HCT116 (cell line): Measurements from ENCODE around the gene SYNE2. TPM values are rescaled to one million over a fixed set of nuclear protein-coding genes. Genes with fewer than 3 reads are reported as not detected.

Experiments
- ATAC-seq: fragments of 200-7000 bp; cut with Tn5 transposase; 2 replicates; pipeline ENCODE4 v1.9.1; 2020; ENCODE audit warnings: mild to moderate bottlenecking, moderate library complexity
- BruUV-seq: library from RNA; stranded (reverse); fragments of 400-500 nt; replicated peaks from 2 replicates; lab custom pipeline; 2021; lab: Mats Ljungman, UMichigan
- CTCF ChIA-PET: fragments of 300-600 bp; sonication (Branson Sonifier 250); formaldehyde crosslinking; loops from one replicate; lab custom pipeline; 2021; ENCODE audit warnings: antibody characterized with exemption; lab: Charles Lee
- POLR2A ChIA-PET: fragments of 300-600, 350-600 bp; sonication (Branson Sonifier 250); formaldehyde crosslinking; loops from one replicate; lab custom pipeline; 2021; ENCODE audit warnings: antibody characterized with exemption; lab: Charles Lee
- RAD21 ChIA-PET, 2 experiments: fragments of 300-600 bp; sonication (Branson Sonifier 250); formaldehyde crosslinking; loops; one replicate each; lab custom pipeline; 2023; ENCODE audit warnings: low total read pairs in 2 of 2; ENCODE audit not compliant: uncharacterized antibody in 2 of 2, unreplicated experiment in 2 of 2, low non-redundant PET in 1 of 2; lab: Charles Lee
- DNase-seq: peaks from one replicate; pipeline ENCODE4 v3.0.0-alpha.2; 2010; ENCODE audit warnings: low read depth, low spot score
- H2AFZ ChIP-seq: fragments of 200-600 bp; shearing (Covaris generic), sonication (generic); 2 replicates; pipeline ENCODE4 v1.6.1; 2017; ENCODE audit warnings: low read depth, mixed run types, mixed read lengths, antibody characterized with exemption, low read length; ENCODE audit not compliant: poor library complexity, severe bottlenecking
- H3K27ac ChIP-seq: 2 replicates; pipeline ENCODE4 v1.5.1; 2012; ENCODE audit warnings: low read depth, low read length
- H3K27me3 ChIP-seq: fragments of 200-600 bp; sonication (generic); 2 replicates; pipeline ENCODE4 v1.6.1; 2016; ENCODE audit warnings: mixed run types, low read length, mixed read lengths; ENCODE audit not compliant: insufficient read depth
- H3K36me3 ChIP-seq, 2 experiments: fragments of 200-500 bp in 1 of 2; fragments of 200-600 bp in 1 of 2; sonication (Bioruptor generic) in 1 of 2; sonication (generic) in 1 of 2; 2 replicates each; pipeline versions ENCODE4 v1.5.1 to v1.6.1; 2014 to 2016; ENCODE audit warnings: low read length in 2 of 2, inconsistent platforms in 1 of 2, mixed read lengths in 1 of 2, mixed run types in 1 of 2; ENCODE audit not compliant: insufficient read depth in 2 of 2, control insufficient read depth in 1 of 2
- H3K4me1 ChIP-seq, 2 experiments: fragments of 200-600 bp in 1 of 2; sonication (generic) in 1 of 2; 2 replicates each; pipeline versions ENCODE4 v1.5.1 to v1.6.1; 2012 to 2017; ENCODE audit warnings: low read length in 2 of 2, inconsistent platforms in 1 of 2, mild to moderate bottlenecking in 1 of 2, mixed read lengths in 1 of 2, mixed run types in 1 of 2, moderate library complexity in 1 of 2; ENCODE audit not compliant: insufficient read depth in 2 of 2, control insufficient read depth in 1 of 2
- H3K4me2 ChIP-seq: fragments of 200-600 bp; sonication (generic); 2 replicates; pipeline ENCODE4 v1.6.1; 2017; ENCODE audit warnings: mixed run types, low read length, mixed read lengths
- H3K4me3 ChIP-seq, 2 experiments: fragments of 200-600 bp in 1 of 2; sonication (generic) in 1 of 2; replicated peaks in 1 of 2; 2 replicates each; pipeline ENCODE4 v1.5.1; 2011 to 2016; ENCODE audit warnings: low read length in 2 of 2, control low read depth in 1 of 2, low read depth in 1 of 2, mild to moderate bottlenecking in 1 of 2, mixed read lengths in 1 of 2, mixed run types in 1 of 2
- H3K79me2 ChIP-seq: fragments of 200-600 bp; sonication (generic); 2 replicates; pipeline ENCODE4 v1.6.1; 2017; ENCODE audit warnings: mild to moderate bottlenecking, mixed run types, low read length, moderate library complexity, mixed read lengths; ENCODE audit not compliant: insufficient read depth
- H3K9ac ChIP-seq: fragments of 200-600 bp; sonication (generic); 2 replicates; pipeline ENCODE4 v1.6.1; 2016; ENCODE audit warnings: low read length, mixed read lengths
- H3K9me2 ChIP-seq: fragments of 200-600 bp; sonication (generic), shearing (Covaris generic); 2 replicates; pipeline ENCODE4 v1.6.1; 2017; ENCODE audit warnings: mixed run types, mild to moderate bottlenecking, moderate library complexity; ENCODE audit not compliant: insufficient read depth
- H3K9me3 ChIP-seq, 2 experiments: fragments of 200-500 bp in 1 of 2; fragments of 200-600 bp in 1 of 2; sonication (Bioruptor generic) in 1 of 2; sonication (generic) in 1 of 2; 2 replicates each; pipeline ENCODE4 v1.6.1; 2014 to 2017; ENCODE audit warnings: low read length in 2 of 2, mixed read lengths in 2 of 2, inconsistent platforms in 1 of 2, low read depth in 1 of 2, mild to moderate bottlenecking in 1 of 2, mixed run types in 1 of 2, moderate library complexity in 1 of 2; ENCODE audit not compliant: control insufficient read depth in 1 of 2, insufficient read depth in 1 of 2
- H4K20me1 ChIP-seq: fragments of 200-600 bp; sonication (generic), shearing (Covaris generic); 2 replicates; pipeline ENCODE4 v1.6.1; 2017; ENCODE audit warnings: mixed run types, mild to moderate bottlenecking, moderate library complexity; ENCODE audit not compliant: insufficient read depth
- CEBPB ChIP-seq: IDR thresholded peaks from 2 replicates; pipeline ENCODE4 v1.6.1; 2012; ENCODE audit warnings: low read depth
- JUND ChIP-seq: IDR thresholded peaks from 2 replicates; pipeline ENCODE4 v1.6.1; 2012
- POLR2A ChIP-seq: IDR thresholded peaks from 2 replicates; pipeline ENCODE4 v1.7.0; 2011; ENCODE audit warnings: borderline replicate concordance; ENCODE audit not compliant: insufficient read depth, insufficient read length; ENCODE audit errors: extremely low read depth
- POLR2AphosphoS5 ChIP-seq: IDR thresholded peaks from 2 replicates; pipeline ENCODE4 v1.6.1; 2011; ENCODE audit warnings: mild to moderate bottlenecking, low read depth, low read length, moderate library complexity
- RAD21 ChIP-seq: IDR thresholded peaks from 2 replicates; pipeline ENCODE4 v1.6.1; 2012; ENCODE audit warnings: low read depth, mild to moderate bottlenecking
- SP1 ChIP-seq: IDR thresholded peaks from 2 replicates; pipeline ENCODE4 v1.6.1; 2012; ENCODE audit warnings: low read depth
- SRF ChIP-seq: IDR thresholded peaks from 2 replicates; pipeline ENCODE4 v1.6.1; 2012; ENCODE audit warnings: low read depth
- YY1 ChIP-seq: IDR thresholded peaks from 2 replicates; pipeline ENCODE4 v1.6.1; 2011; ENCODE audit warnings: low read length, low read depth, moderate library complexity, mild to moderate bottlenecking; ENCODE audit not compliant: insufficient replicate concordance; ENCODE audit errors: extremely low read depth
- ZFX ChIP-seq: fragments of 450-650 bp; IDR thresholded peaks from 2 replicates; pipeline ENCODE4 v1.6.1; 2017
- ZNF274 ChIP-seq: fragments of 200-500 bp; sonication (Bioruptor generic); IDR thresholded peaks from 2 replicates; pipeline ENCODE4 v1.6.1; 2014; ENCODE audit warnings: mild to moderate bottlenecking, low read depth, low read length, inconsistent platforms
- intact Hi-C: fragments of 100-400 bp; cut with micrococcal nuclease; formaldehyde crosslinking; loops from 2 replicates; pipeline ENCODE4 v1.10.0; 2022
- total RNA-seq: library from RNA; stranded (reverse); gene quantifications from one replicate; pipeline ENCODE4 v1.2.1, GENCODE V29; 2021; ENCODE audit not compliant: unreplicated experiment
- TF ChIP-seq, protein P1 (sequence below), 3 experiments: fragments of 200-600 bp in 1 of 3; sonication (generic) in 1 of 3; IDR thresholded peaks in 2 of 3; conservative IDR thresholded peaks in 1 of 3; 2 replicates each; pipeline ENCODE4 v1.5.1; 2012 to 2017; ENCODE audit warnings: low read depth in 2 of 3, low read length in 2 of 3, antibody characterized with exemption in 1 of 3, borderline replicate concordance in 1 of 3, control low read depth in 1 of 3, mild to moderate bottlenecking in 1 of 3, mixed read lengths in 1 of 3, mixed run types in 1 of 3, moderate library complexity in 1 of 3; ENCODE audit not compliant: insufficient read depth in 1 of 3

The SYNE2 gene
- total RNA-seq, 1 experiment from 2014 or later, result 28.8 TPM

DNA sequence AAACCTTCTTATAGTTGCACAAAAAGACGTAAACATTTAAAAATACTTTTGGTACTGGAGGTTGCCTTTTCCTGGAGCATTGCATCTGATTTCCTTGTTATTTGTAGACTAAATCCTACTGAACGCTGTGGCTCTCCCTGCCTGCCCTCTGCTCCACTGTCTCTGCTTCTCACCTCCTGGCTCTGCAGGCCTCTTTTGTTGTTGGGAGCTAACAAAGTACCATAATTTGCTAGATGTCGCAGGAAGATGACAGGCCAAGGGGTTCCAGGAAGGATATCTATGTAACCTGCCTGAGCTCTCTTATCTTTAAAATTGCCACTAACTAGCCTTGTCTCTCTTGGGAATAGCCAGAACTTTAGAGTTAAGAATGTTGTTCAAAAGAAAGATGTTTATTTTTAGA, 21.4 kb downstream of the SYNE2 start:
- Histone ChIP-seq H3K9ac (no peak overlapping the region), H4K20me1 (no peaks in the 10 kb centered on the region), H3K9me2 (no peaks in the 10 kb centered on the region), H3K36me3 (no peaks in the 10 kb centered on the region), H2AFZ (no peak overlapping the region), H3K27ac (no peak overlapping the region), H3K4me3 (no peak overlapping the region), H3K79me2 (no peaks in the 10 kb centered on the region; the same call in 1 of the 2 replicates), H3K27me3 (no peaks in the 10 kb centered on the region), H3K4me1 (peaks cover 17 to 38% of the 10 kb centered on the region in 2 experiments; a peak in 3 of 4 replicates), H3K4me2 (no peak overlapping the region), H3K9me3 (no peaks in the 10 kb centered on the region)
- CTCF ChIA-PET, result no interaction called here
- RAD21 ChIA-PET, result no interaction called here
- no peak for DNase-seq
- POLR2A ChIA-PET, result no interaction called here
- intact Hi-C loops, result no loop called here
- TF ChIP-seq ZNF274, result no peak
- TF ChIP-seq SRF, result no peak
- TF ChIP-seq POLR2A, result no peak
- no peak for TF ChIP-seq JUND
- no peak for TF ChIP-seq RAD21
- TF ChIP-seq, protein P1, sequence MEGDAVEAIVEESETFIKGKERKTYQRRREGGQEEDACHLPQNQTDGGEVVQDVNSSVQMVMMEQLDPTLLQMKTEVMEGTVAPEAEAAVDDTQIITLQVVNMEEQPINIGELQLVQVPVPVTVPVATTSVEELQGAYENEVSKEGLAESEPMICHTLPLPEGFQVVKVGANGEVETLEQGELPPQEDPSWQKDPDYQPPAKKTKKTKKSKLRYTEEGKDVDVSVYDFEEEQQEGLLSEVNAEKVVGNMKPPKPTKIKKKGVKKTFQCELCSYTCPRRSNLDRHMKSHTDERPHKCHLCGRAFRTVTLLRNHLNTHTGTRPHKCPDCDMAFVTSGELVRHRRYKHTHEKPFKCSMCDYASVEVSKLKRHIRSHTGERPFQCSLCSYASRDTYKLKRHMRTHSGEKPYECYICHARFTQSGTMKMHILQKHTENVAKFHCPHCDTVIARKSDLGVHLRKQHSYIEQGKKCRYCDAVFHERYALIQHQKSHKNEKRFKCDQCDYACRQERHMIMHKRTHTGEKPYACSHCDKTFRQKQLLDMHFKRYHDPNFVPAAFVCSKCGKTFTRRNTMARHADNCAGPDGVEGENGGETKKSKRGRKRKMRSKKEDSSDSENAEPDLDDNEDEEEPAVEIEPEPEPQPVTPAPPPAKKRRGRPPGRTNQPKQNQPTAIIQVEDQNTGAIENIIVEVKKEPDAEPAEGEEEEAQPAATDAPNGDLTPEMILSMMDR (IDR thresholded peaks at IDR 0.05 in 2 of 3, conservative IDR thresholded peaks at IDR 0.05 in 1 of 3; ENCODE audit: borderline replicate concordance in 1 of 3, insufficient read depth in 1 of 3, low read depth in 2 of 3, low read length in 2 of 3), result no peak
- no peak for TF ChIP-seq SP1
- TF ChIP-seq POLR2AphosphoS5, result no peak
- no peak for ATAC-seq
- BruUV-seq, result no TSS peak

DNA sequence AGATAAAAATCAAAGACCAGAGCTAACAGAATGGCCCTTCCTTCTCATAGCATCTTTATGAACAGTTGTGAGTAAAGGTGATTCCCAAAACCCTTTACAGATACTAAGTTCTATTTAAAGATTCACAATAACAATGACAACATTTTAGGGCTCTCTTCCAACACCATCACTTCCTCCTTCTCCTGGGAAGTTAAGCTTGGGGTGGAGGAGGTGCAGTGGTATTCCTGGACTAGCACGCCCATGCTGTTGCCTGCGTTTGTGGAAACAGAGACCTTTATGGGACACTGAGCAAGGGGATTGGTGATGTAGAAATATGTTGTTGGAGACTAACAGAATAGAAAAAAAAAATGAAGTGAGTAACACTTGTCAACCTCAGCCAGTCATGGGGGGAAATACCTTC, 22.5 kb downstream of the SYNE2 start:
- CTCF ChIA-PET, result no interaction called here
- 0 out of 2 replicates have a peak overlapping the region, but pooled peaks have one; percentile 1 for H3K4me2 ChIP-seq
- no peaks in the 10 kb centered on the region for H3K9me3 ChIP-seq
- no peaks in the 10 kb centered on the region for H3K36me3 ChIP-seq
- H3K27ac ChIP-seq, result no peak overlapping the region
- no peak overlapping the region for H2AFZ ChIP-seq
- H3K4me1 ChIP-seq, result peaks cover 12 to 32% of the 10 kb centered on the region in 2 experiments; a peak in 3 of 4 replicates
- H3K9me2 ChIP-seq, result no peaks in the 10 kb centered on the region
- no peaks in the 10 kb centered on the region for H4K20me1 ChIP-seq
- RAD21 ChIA-PET, result no interaction called here
- H3K4me3 ChIP-seq, result no peak overlapping the region
- ATAC-seq (no peak), DNase-seq (no peak)
- no TSS peak for BruUV-seq
- H3K79me2 ChIP-seq, result no peaks in the 10 kb centered on the region; the same call in 1 of the 2 replicates
- TF ChIP-seq CEBPB (no peak), YY1 (no peak), ZNF274 (no peak), ZFX (no peak)
- intact Hi-C loops, result no loop called here
- no peak overlapping the region for H3K9ac ChIP-seq
- POLR2A ChIA-PET, result interaction anchor here (1.2 kb wide), 1 partner anchor 9 kb away, joined by 3 read pairs; no protein-coding TSS in a partner anchor
- no peaks in the 10 kb centered on the region for H3K27me3 ChIP-seq
